ENCODE data around the gene CNTNAP2.

CNTNAP2 gene

GRCh38 chr7:148014541-148014940 lies 1897.9 kb downstream of the CNTNAP2 start:
- H3K36me3 ChIP-seq (ENCODE audit: insufficient read depth, low read depth, low read length), result no peaks in the 10 kb centered on the region
- H3K27ac ChIP-seq (ENCODE audit: low read length), result no peak overlapping the region
- H3K9ac ChIP-seq (ENCODE audit: low read depth, low read length), result no peak overlapping the region
- H3K27me3 ChIP-seq (ENCODE audit: insufficient read depth, low read length), result peaks cover 11% of the 10 kb centered on the region; the same call in 1 of the 2 replicates
- no peaks in the 10 kb centered on the region for H3K9me3 ChIP-seq (ENCODE audit: insufficient read depth, low read depth, low read length)
- H3K4me3 ChIP-seq (ENCODE audit: low read length), result no peak overlapping the region
- H3K4me1 ChIP-seq (ENCODE audit: insufficient read depth, low read length), result no peaks in the 10 kb centered on the region

GRCh38 chr7:148017126-148017525 lies 1900.5 kb downstream of the CNTNAP2 start:
- Histone ChIP-seq H3K4me3 (ENCODE audit: low read length) (no peak overlapping the region), H3K4me1 (ENCODE audit: insufficient read depth, low read length) (peaks cover 15% of the 10 kb centered on the region; the same call in 1 of the 2 replicates)

GRCh38 chr7:148020679-148021078 lies 1904.1 kb downstream of the CNTNAP2 start:
- H3K27me3 ChIP-seq (ENCODE audit: insufficient read depth, low read length), result peaks cover 35% of the 10 kb centered on the region
- H3K4me3 ChIP-seq (ENCODE audit: low read length), result no peak overlapping the region
- no peaks in the 10 kb centered on the region for H3K9me3 ChIP-seq (ENCODE audit: insufficient read depth, low read depth, low read length)
- no peak overlapping the region for H3K27ac ChIP-seq (ENCODE audit: low read length)
- no peaks in the 10 kb centered on the region for H3K36me3 ChIP-seq (ENCODE audit: insufficient read depth, low read depth, low read length)
- H3K9ac ChIP-seq (ENCODE audit: low read depth, low read length), result no peak overlapping the region
- peaks cover 15% of the 10 kb centered on the region; the same call in 1 of the 2 replicates for H3K4me1 ChIP-seq (ENCODE audit: insufficient read depth, low read length)

More at GRCh38 chr7:148017126-148017525, 1900.5 kb downstream of the CNTNAP2 start:
- no peaks in the 10 kb centered on the region for H3K9me3 ChIP-seq (ENCODE audit: insufficient read depth, low read depth, low read length)
- no peaks in the 10 kb centered on the region for H3K36me3 ChIP-seq (ENCODE audit: insufficient read depth, low read depth, low read length)
- peaks cover 22% of the 10 kb centered on the region for H3K27me3 ChIP-seq (ENCODE audit: insufficient read depth, low read length)
- H3K9ac ChIP-seq (ENCODE audit: low read depth, low read length), result no peak overlapping the region
- H3K27ac ChIP-seq (ENCODE audit: low read length), result no peak overlapping the region

GRCh38 chr7:148021507-148022045 lies 1905.0 kb downstream of the CNTNAP2 start:
- Histone ChIP-seq H3K27ac (ENCODE audit: low read length) (no peak overlapping the region), H3K4me3 (ENCODE audit: low read length) (no peak overlapping the region), H3K36me3 (ENCODE audit: insufficient read depth, low read depth, low read length) (no peaks in the 10 kb centered on the region), H3K27me3 (ENCODE audit: insufficient read depth, low read length) (peaks cover 35% of the 10 kb centered on the region), H3K9me3 (ENCODE audit: insufficient read depth, low read depth, low read length) (no peaks in the 10 kb centered on the region), H3K4me1 (ENCODE audit: insufficient read depth, low read length) (peaks cover 17% of the 10 kb centered on the region; the same call in 1 of the 2 replicates), H3K9ac (ENCODE audit: low read depth, low read length) (no peak overlapping the region)

GRCh38 chr7:148022832-148023231 lies 1906.2 kb downstream of the CNTNAP2 start:
- peaks cover 36% of the 10 kb centered on the region for H3K27me3 ChIP-seq (ENCODE audit: insufficient read depth, low read length)
- H3K9me3 ChIP-seq (ENCODE audit: insufficient read depth, low read depth, low read length), result no peaks in the 10 kb centered on the region
- H3K4me3 ChIP-seq (ENCODE audit: low read length), result no peak overlapping the region
- H3K9ac ChIP-seq (ENCODE audit: low read depth, low read length), result no peak overlapping the region
- peaks cover 18% of the 10 kb centered on the region; the same call in 1 of the 2 replicates for H3K4me1 ChIP-seq (ENCODE audit: insufficient read depth, low read length)
- no peaks in the 10 kb centered on the region for H3K36me3 ChIP-seq (ENCODE audit: insufficient read depth, low read depth, low read length)
- no peak overlapping the region for H3K27ac ChIP-seq (ENCODE audit: low read length)

- H3K27me3 ChIP-seq (ENCODE audit: insufficient read depth, low read length), result peaks cover 52% of the 10 kb centered on the region
- H3K4me3 ChIP-seq (ENCODE audit: low read length), result no peak overlapping the region
- H3K27ac ChIP-seq (ENCODE audit: low read length), result no peak overlapping the region
- no peaks in the 10 kb centered on the region for H3K36me3 ChIP-seq (ENCODE audit: insufficient read depth, low read depth, low read length)
- no peak overlapping the region for H3K9ac ChIP-seq (ENCODE audit: low read depth, low read length)
- peaks cover 7% of the 10 kb centered on the region; the same call in 1 of the 2 replicates for H3K4me1 ChIP-seq (ENCODE audit: insufficient read depth, low read length)
- no peaks in the 10 kb centered on the region for H3K9me3 ChIP-seq (ENCODE audit: insufficient read depth, low read depth, low read length)
Observed at GRCh38 chr7:148026713-148027112, 1910.1 kb downstream of the CNTNAP2 start.

- H3K27ac ChIP-seq (ENCODE audit: low read length), result no peak overlapping the region
- peaks cover 53% of the 10 kb centered on the region for H3K27me3 ChIP-seq (ENCODE audit: insufficient read depth, low read length)
- H3K36me3 ChIP-seq (ENCODE audit: insufficient read depth, low read depth, low read length), result no peaks in the 10 kb centered on the region
- H3K9ac ChIP-seq (ENCODE audit: low read depth, low read length), result no peak overlapping the region
- H3K4me1 ChIP-seq (ENCODE audit: insufficient read depth, low read length), result peaks cover 7% of the 10 kb centered on the region; the same call in 1 of the 2 replicates
- H3K4me3 ChIP-seq (ENCODE audit: low read length), result no peak overlapping the region
- H3K9me3 ChIP-seq (ENCODE audit: insufficient read depth, low read depth, low read length), result no peaks in the 10 kb centered on the region
Observed at GRCh38 chr7:148028165-148028564, 1911.6 kb downstream of the CNTNAP2 start.

- Histone ChIP-seq H3K9ac (ENCODE audit: low read depth, low read length) (no peak overlapping the region), H3K27ac (ENCODE audit: low read length) (no peak overlapping the region), H3K4me3 (ENCODE audit: low read length) (no peak overlapping the region), H3K27me3 (ENCODE audit: insufficient read depth, low read length) (peaks cover 67% of the 10 kb centered on the region), H3K36me3 (ENCODE audit: insufficient read depth, low read depth, low read length) (no peaks in the 10 kb centered on the region), H3K9me3 (ENCODE audit: insufficient read depth, low read depth, low read length) (no peaks in the 10 kb centered on the region; the same call in 1 of the 2 replicates), H3K4me1 (ENCODE audit: insufficient read depth, low read length) (peaks cover 7% of the 10 kb centered on the region; the same call in 1 of the 2 replicates)
Observed at GRCh38 chr7:148031019-148031418, 1914.4 kb downstream of the CNTNAP2 start.

- Histone ChIP-seq H3K9ac (ENCODE audit: low read depth, low read length) (no peak overlapping the region), H3K9me3 (ENCODE audit: insufficient read depth, low read depth, low read length) (no peaks in the 10 kb centered on the region; the same call in 1 of the 2 replicates), H3K27me3 (ENCODE audit: insufficient read depth, low read length) (peaks cover 67% of the 10 kb centered on the region), H3K4me1 (ENCODE audit: insufficient read depth, low read length) (peaks cover 3% of the 10 kb centered on the region; the same call in 1 of the 2 replicates), H3K4me3 (ENCODE audit: low read length) (no peak overlapping the region), H3K27ac (ENCODE audit: low read length) (no peak overlapping the region), H3K36me3 (ENCODE audit: insufficient read depth, low read depth, low read length) (no peaks in the 10 kb centered on the region)
Observed at GRCh38 chr7:148031811-148032210, 1915.2 kb downstream of the CNTNAP2 start.

- H3K4me3 ChIP-seq (ENCODE audit: low read length), result no peak overlapping the region
- no peaks in the 10 kb centered on the region for H3K4me1 ChIP-seq (ENCODE audit: insufficient read depth, low read length)
- H3K27me3 ChIP-seq (ENCODE audit: insufficient read depth, low read length), result peaks cover 37% of the 10 kb centered on the region
- no peaks in the 10 kb centered on the region; the same call in 1 of the 2 replicates for H3K9me3 ChIP-seq (ENCODE audit: insufficient read depth, low read depth, low read length)
- no peaks in the 10 kb centered on the region for H3K36me3 ChIP-seq (ENCODE audit: insufficient read depth, low read depth, low read length)
- no peak overlapping the region for H3K27ac ChIP-seq (ENCODE audit: low read length)
- H3K9ac ChIP-seq (ENCODE audit: low read depth, low read length), result no peak overlapping the region
Observed at GRCh38 chr7:148035950-148036349, 1919.3 kb downstream of the CNTNAP2 start.

- no peak overlapping the region for H3K27ac ChIP-seq (ENCODE audit: low read length)
- no peaks in the 10 kb centered on the region for H3K4me1 ChIP-seq (ENCODE audit: insufficient read depth, low read length)
- peaks cover 28% of the 10 kb centered on the region for H3K27me3 ChIP-seq (ENCODE audit: insufficient read depth, low read length)
- H3K4me3 ChIP-seq (ENCODE audit: low read length), result no peak overlapping the region
- no peaks in the 10 kb centered on the region; the same call in 1 of the 2 replicates for H3K9me3 ChIP-seq (ENCODE audit: insufficient read depth, low read depth, low read length)
- no peak overlapping the region for H3K9ac ChIP-seq (ENCODE audit: low read depth, low read length)
- H3K36me3 ChIP-seq (ENCODE audit: insufficient read depth, low read depth, low read length), result no peaks in the 10 kb centered on the region
Observed at GRCh38 chr7:148037044-148037443, 1920.4 kb downstream of the CNTNAP2 start.

GRCh38 chr7:148041156-148041555 lies 1924.6 kb downstream of the CNTNAP2 start:
- Histone ChIP-seq H3K27me3 (ENCODE audit: insufficient read depth, low read length) (no peaks in the 10 kb centered on the region), H3K4me3 (ENCODE audit: low read length) (no peak overlapping the region), H3K4me1 (ENCODE audit: insufficient read depth, low read length) (no peaks in the 10 kb centered on the region), H3K9me3 (ENCODE audit: insufficient read depth, low read depth, low read length) (no peaks in the 10 kb centered on the region), H3K9ac (ENCODE audit: low read depth, low read length) (no peak overlapping the region), H3K27ac (ENCODE audit: low read length) (no peak overlapping the region), H3K36me3 (ENCODE audit: insufficient read depth, low read depth, low read length) (no peaks in the 10 kb centered on the region)
